GM21529 (cell line): Measurements from ENCODE around the gene KASH5.
"Not testable (repeated sequence)": the region's sequence is repeated elsewhere in the genome, so short reads cannot be mapped to it uniquely, and the experiment has no call there.

ENCODE experiments used
- ATAC-seq: cut with Tn5 transposase; IDR thresholded peaks from one replicate; pipeline ENCODE4 v1.9.1; 2021; ENCODE audit not compliant: unreplicated experiment

KASH5 gene

GRCh38 chr19:49434907-49435583 lies 47.0 kb downstream of the KASH5 start:
- no peak for ATAC-seq

- no peak for ATAC-seq
Observed at GRCh38 chr19:49435670-49436069, 47.6 kb downstream of the KASH5 start.

- no peak for ATAC-seq
Observed at GRCh38 chr19:49436381-49437017, 48.5 kb downstream of the KASH5 start.

GRCh38 chr19:49437231-49437630 lies 49.2 kb downstream of the KASH5 start:
- ATAC-seq = no peak

- ATAC-seq = no peak
Observed at GRCh38 chr19:49438261-49438660, 50.2 kb downstream of the KASH5 start.

- no peak for ATAC-seq
Observed at GRCh38 chr19:49439836-49440235, 51.8 kb downstream of the KASH5 start.

- ATAC-seq = no peak
Observed at GRCh38 chr19:49440439-49441209, 52.6 kb downstream of the KASH5 start.

- ATAC-seq = no peak
Observed at GRCh38 chr19:49441210-49441959, 53.3 kb downstream of the KASH5 start, which contains the start of gene SLC17A7. Gene SLC17A7, minus strand, starts transcription at chr19:49441527. Its CDS starts 148 bp downstream, at chr19:49441379.

- ATAC-seq = no peak
Observed at GRCh38 chr19:49441960-49442350, 53.9 kb downstream of the KASH5 start.

GRCh38 chr19:49442354-49442753 lies 54.3 kb downstream of the KASH5 start:
- ATAC-seq = no peak

- ATAC-seq = peak; percentile 17
Observed at GRCh38 chr19:49442771-49443365, 54.8 kb downstream of the KASH5 start.

- ATAC-seq = peak; percentile 68
Observed at GRCh38 chr19:49443366-49444099, 55.5 kb downstream of the KASH5 start.

- ATAC-seq = not testable (repeated sequence)
Observed at GRCh38 chr19:49444100-49444700, 56.2 kb downstream of the KASH5 start.

GRCh38 chr19:49445997-49446396 lies 57.9 kb downstream of the KASH5 start:
- no peak for ATAC-seq

- no peak for ATAC-seq
Observed at GRCh38 chr19:49447485-49448431, 59.7 kb downstream of the KASH5 start.

GRCh38 chr19:49448432-49448786 lies 60.4 kb downstream of the KASH5 start:
- no peak for ATAC-seq

- ATAC-seq = no peak
Observed at GRCh38 chr19:49450405-49450804, 62.4 kb downstream of the KASH5 start.

GRCh38 chr19:49451430-49452181 lies 63.6 kb downstream of the KASH5 start, which contains the start of gene PIH1D1:
Gene PIH1D1, minus strand, starts transcription at chr19:49451814. Its CDS starts 240 bp downstream, at chr19:49451574.
- peak; percentile 59 for ATAC-seq
